ENCODE data around the gene CREBL2. TPM values are rescaled to one million over a fixed set of nuclear protein-coding genes. Genes with fewer than 3 reads are reported as not detected.

CREBL2 gene
- total and polyA plus RNA-seq, 2 of the 13 experiments (the other 11 are each of a cell fraction or from before 2014, with no cell fraction given): 6.9 to 8.4 TPM

DNA sequence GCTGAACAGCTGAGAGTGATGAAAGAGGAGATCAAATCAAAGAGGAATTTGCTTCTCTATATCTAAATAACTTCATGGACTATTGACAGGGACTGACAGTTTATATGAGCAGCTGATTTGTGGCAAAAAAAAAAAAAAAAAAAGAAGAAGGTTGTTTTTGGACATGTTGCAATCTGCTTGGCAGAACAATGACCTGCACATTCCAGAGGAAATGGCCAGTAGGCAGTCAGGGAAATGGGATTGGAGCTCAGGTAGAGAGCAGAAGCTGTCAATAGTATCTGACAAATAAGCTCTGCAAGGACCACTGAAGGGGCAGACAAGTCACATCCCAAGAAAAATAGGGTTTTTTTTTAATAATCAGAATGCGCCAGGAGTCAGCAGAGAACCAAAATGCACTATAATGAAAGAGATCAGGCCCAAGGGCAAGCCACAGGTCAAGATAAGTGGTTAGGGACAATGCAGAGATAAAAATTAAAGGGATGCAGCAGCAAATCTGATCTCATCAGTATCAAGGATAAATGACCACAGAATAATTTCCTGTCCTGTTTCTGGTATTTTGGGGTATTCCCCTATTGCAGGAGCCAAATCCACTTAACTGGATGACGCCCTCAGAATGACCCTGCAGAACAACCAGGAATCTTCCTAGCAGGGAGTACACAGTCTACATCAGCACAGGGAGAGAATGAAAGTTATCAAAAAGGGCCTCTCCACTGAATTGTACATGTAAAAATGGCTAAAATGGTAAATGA, 26.4 kb upstream of the CREBL2 start:
- Histone ChIP-seq H3K79me2 (ENCODE audit: insufficient read depth, low read length) (no peaks in the 10 kb centered on the region), H3K36me3 (replicated peaks in 1 of 2; ENCODE audit: control insufficient read depth in 1 of 2, insufficient read depth in 2 of 2, low read length in 2 of 2) (no peaks in the 10 kb centered on the region), H3K27me3 (ENCODE audit: control insufficient read depth in 1 of 2, insufficient read depth in 2 of 2, low read length in 2 of 2) (no peaks in the 10 kb centered on the region; a peak in 1 of 5 replicates), H3K9me3 (ENCODE audit: low read length) (no peaks in the 10 kb centered on the region), H3K4me2 (ENCODE audit: low read depth, low read length) (no peak overlapping the region), H4K20me1 (ENCODE audit: insufficient read depth, low read length) (no peaks in the 10 kb centered on the region), H3K9ac (ENCODE audit: insufficient read depth, low read depth, low read length) (no peak overlapping the region), H3K27ac (ENCODE audit: extremely low read length, insufficient read depth, low read length) (no peak overlapping the region), H3K4me1 (ENCODE audit: insufficient read depth, low read length) (peaks cover 35% of the 10 kb centered on the region), H3K4me3 (replicated peaks in 1 of 3; ENCODE audit: insufficient read depth in 1 of 3, low read depth in 2 of 3, low read length in 3 of 3) (no peak overlapping the region), H2AFZ (ENCODE audit: low read length) (no peak overlapping the region)
- ATAC-seq: no peak
- TF ChIP-seq JUNB (CRISPR knock-in tag; IDR thresholded peaks at IDR 0.05; ENCODE audit: borderline replicate concordance) (no peak), SOX5 (CRISPR knock-in tag; IDR thresholded peaks at IDR 0.05; ENCODE audit: borderline replicate concordance) (peak; percentile 80), TEAD3 (CRISPR knock-in tag; optimal IDR thresholded peaks at IDR 0.05; ENCODE audit: borderline replicate concordance) (peak; percentile 71), RELA (CRISPR knock-in tag; IDR thresholded peaks at IDR 0.05) (no peak), SOX13 (IDR thresholded peaks at IDR 0.05) (no peak), SOX13 (CRISPR knock-in tag; conservative IDR thresholded peaks at IDR 0.05 in 1 of 2, IDR thresholded peaks at IDR 0.05 in 1 of 2) (peak in 1 of 2 experiments; percentile 72; a peak in 1 of 4 replicates), ZNF772 (CRISPR knock-in tag; IDR thresholded peaks at IDR 0.05) (no peak), SOX6 (IDR thresholded peaks at IDR 0.05) (no peak), SOX6 (CRISPR knock-in tag; IDR thresholded peaks at IDR 0.05) (peak; percentile 58; the same call in 1 of the 2 replicates), ZNF629 (CRISPR knock-in tag; conservative IDR thresholded peaks at IDR 0.05) (peak; percentile 67), CEBPG (CRISPR knock-in tag; IDR thresholded peaks at IDR 0.05) (peak; percentile 57), SNRNP70 (IDR thresholded peaks at IDR 0.05; ENCODE audit: low read depth, low read length) (no peak), CEBPB (IDR thresholded peaks at IDR 0.05; ENCODE audit: borderline replicate concordance, low read depth, low read length) (peak; percentile 50; the same call in 1 of the 2 replicates), ZNF839 (CRISPR knock-in tag; IDR thresholded peaks at IDR 0.05; ENCODE audit: borderline replicate concordance) (no peak)
- TF ChIP-seq, protein P1, sequence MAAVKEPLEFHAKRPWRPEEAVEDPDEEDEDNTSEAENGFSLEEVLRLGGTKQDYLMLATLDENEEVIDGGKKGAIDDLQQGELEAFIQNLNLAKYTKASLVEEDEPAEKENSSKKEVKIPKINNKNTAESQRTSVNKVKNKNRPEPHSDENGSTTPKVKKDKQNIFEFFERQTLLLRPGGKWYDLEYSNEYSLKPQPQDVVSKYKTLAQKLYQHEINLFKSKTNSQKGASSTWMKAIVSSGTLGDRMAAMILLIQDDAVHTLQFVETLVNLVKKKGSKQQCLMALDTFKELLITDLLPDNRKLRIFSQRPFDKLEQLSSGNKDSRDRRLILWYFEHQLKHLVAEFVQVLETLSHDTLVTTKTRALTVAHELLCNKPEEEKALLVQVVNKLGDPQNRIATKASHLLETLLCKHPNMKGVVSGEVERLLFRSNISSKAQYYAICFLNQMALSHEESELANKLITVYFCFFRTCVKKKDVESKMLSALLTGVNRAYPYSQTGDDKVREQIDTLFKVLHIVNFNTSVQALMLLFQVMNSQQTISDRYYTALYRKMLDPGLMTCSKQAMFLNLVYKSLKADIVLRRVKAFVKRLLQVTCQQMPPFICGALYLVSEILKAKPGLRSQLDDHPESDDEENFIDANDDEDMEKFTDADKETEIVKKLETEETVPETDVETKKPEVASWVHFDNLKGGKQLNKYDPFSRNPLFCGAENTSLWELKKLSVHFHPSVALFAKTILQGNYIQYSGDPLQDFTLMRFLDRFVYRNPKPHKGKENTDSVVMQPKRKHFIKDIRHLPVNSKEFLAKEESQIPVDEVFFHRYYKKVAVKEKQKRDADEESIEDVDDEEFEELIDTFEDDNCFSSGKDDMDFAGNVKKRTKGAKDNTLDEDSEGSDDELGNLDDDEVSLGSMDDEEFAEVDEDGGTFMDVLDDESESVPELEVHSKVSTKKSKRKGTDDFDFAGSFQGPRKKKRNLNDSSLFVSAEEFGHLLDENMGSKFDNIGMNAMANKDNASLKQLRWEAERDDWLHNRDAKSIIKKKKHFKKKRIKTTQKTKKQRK (IDR thresholded peaks at IDR 0.05; ENCODE audit: low read length): no peak
- TF ChIP-seq, protein P2, sequence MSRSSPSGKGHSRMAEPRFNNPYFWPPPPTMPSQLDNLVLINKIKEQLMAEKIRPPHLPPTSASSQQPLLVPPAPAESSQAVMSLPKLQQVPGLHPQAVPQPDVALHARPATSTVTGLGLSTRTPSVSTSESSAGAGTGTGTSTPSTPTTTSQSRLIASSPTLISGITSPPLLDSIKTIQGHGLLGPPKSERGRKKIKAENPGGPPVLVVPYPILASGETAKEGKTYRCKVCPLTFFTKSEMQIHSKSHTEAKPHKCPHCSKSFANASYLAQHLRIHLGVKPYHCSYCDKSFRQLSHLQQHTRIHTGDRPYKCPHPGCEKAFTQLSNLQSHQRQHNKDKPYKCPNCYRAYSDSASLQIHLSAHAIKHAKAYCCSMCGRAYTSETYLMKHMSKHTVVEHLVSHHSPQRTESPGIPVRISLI (CRISPR knock-in tag; IDR thresholded peaks at IDR 0.05; ENCODE audit: borderline replicate concordance): peak; percentile 30; the same call in 1 of the 2 replicates
- TF ChIP-seq, protein P3, sequence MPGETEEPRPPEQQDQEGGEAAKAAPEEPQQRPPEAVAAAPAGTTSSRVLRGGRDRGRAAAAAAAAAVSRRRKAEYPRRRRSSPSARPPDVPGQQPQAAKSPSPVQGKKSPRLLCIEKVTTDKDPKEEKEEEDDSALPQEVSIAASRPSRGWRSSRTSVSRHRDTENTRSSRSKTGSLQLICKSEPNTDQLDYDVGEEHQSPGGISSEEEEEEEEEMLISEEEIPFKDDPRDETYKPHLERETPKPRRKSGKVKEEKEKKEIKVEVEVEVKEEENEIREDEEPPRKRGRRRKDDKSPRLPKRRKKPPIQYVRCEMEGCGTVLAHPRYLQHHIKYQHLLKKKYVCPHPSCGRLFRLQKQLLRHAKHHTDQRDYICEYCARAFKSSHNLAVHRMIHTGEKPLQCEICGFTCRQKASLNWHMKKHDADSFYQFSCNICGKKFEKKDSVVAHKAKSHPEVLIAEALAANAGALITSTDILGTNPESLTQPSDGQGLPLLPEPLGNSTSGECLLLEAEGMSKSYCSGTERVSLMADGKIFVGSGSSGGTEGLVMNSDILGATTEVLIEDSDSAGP (CRISPR knock-in tag; IDR thresholded peaks at IDR 0.05; ENCODE audit: borderline replicate concordance): no peak
- CTCF ChIA-PET (ENCODE audit: low intra/inter-chr PET ratio, low total read pairs): no interaction called here
- 86% methylated on average over 2 of the region's 2 CpGs for WGBS (ENCODE audit: low lambda C conversion rate)
- FAIRE-seq: no peak
- peak; percentile 39 for DNase-seq (ENCODE audit: low spot score)
- BruUV-seq (replicated peaks): no TSS peak
- in situ Hi-C loops (cut with HindIII; ENCODE audit: extremely low pct_ligation_motif_present, low pct_unique_long_range_greater_than_20kb): no loop called here
- intact Hi-C loops (cut with micrococcal nuclease; ENCODE audit: unreplicated experiment): no loop called here
- POLR2A ChIA-PET: interaction anchor here (0.7 kb wide), 2 partner anchors 76 to 79 kb away, joined by 3 read pairs; no protein-coding TSS in a partner anchor

All from HepG2 (cell line).